ENCODE measurements around the gene KIF4A.
"Not testable (repeated sequence)": the region's sequence is repeated elsewhere in the genome, so short reads cannot be mapped to it uniquely, and the experiment has no call there.

KIF4A gene

DNA sequence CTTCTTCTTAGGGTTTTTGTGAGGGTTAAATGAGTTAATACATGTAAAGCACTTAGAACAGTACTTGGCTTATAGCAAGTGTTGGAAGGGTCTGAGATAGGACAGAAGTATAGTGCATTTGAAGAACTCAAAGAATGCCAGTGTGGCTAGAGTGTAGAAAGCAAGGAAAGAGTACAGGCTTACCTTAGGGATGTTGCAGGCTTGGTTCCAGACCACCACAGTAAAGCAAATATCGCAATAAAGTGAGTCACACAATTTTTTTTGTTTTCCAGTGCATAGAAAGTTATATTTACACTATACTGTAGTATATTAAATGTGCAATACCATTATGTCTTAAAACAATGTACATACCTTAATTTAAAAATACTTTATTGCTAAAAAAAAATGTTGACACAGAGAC, 41.3 kb downstream of the KIF4A start:
- no peak for DNase-seq (ENCODE audit: low spot score in 2 of 2)
- no peak overlapping the region for H3K4me3 Mint-ChIP-seq
- H3K36me3 Mint-ChIP-seq: no peaks in the 10 kb centered on the region
- no peak overlapping the region for H3K27ac Mint-ChIP-seq
- ATAC-seq (ENCODE audit: low read depth): no peak
- H3K4me1 Mint-ChIP-seq: no peaks in the 10 kb centered on the region
- no peaks in the 10 kb centered on the region for H3K27me3 Mint-ChIP-seq
- no peaks in the 10 kb centered on the region for H3K9me3 Mint-ChIP-seq

DNA sequence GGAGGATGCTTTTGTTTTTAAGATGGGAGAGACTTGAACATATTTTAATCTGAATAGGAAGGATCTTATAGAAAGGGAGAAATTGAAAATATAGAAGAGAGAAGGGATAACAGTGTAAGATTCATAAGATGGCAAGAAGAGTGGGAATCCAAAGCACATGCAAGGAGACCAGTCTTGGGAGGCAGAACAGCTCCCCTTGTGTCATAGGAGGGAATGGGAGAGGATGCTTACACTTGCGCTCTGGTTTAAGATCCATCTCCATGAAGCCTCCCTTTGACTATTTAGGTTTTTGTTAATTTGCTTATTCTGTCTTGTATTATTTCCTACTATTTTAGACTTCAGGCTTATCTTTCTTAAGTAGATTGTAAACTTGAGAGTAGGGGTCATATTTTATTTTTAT, 42.7 kb downstream of the KIF4A start:
- no peak overlapping the region for H3K4me3 Mint-ChIP-seq
- DNase-seq (ENCODE audit: low spot score in 2 of 2) (no peak), ATAC-seq (ENCODE audit: low read depth) (no peak)
- H3K36me3 Mint-ChIP-seq: no peaks in the 10 kb centered on the region
- H3K4me1 Mint-ChIP-seq: peaks cover 5% of the 10 kb centered on the region
- H3K27me3 Mint-ChIP-seq: no peaks in the 10 kb centered on the region
- no peak overlapping the region for H3K27ac Mint-ChIP-seq
- no peaks in the 10 kb centered on the region for H3K9me3 Mint-ChIP-seq

DNA sequence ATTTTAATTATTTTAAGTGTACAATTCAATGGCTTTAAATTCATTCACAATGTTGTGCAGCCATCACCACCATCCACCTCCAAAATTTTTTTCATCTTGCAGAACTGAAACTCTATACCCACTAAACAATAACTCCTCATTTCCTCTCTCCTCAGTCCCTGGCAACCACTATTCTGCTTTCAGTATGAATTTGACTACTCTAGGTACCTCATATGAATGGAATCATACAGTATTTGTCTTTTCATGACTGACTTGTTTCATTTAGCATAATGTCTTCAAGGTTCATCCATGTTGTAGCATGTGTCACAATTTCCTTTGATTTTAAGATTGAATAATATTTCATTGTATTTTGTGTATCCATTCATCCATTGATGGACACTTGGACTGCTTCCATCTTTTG, 46.9 kb downstream of the KIF4A start:
- ATAC-seq (ENCODE audit: low read depth): peak; percentile 60
- H3K27ac Mint-ChIP-seq: no peak overlapping the region
- no peak for DNase-seq (ENCODE audit: low spot score in 2 of 2)
- no peaks in the 10 kb centered on the region for H3K27me3 Mint-ChIP-seq
- no peaks in the 10 kb centered on the region for H3K36me3 Mint-ChIP-seq
- no peaks in the 10 kb centered on the region for H3K9me3 Mint-ChIP-seq
- H3K4me1 Mint-ChIP-seq: peaks cover 5% of the 10 kb centered on the region
- H3K4me3 Mint-ChIP-seq: no peak overlapping the region

DNA sequence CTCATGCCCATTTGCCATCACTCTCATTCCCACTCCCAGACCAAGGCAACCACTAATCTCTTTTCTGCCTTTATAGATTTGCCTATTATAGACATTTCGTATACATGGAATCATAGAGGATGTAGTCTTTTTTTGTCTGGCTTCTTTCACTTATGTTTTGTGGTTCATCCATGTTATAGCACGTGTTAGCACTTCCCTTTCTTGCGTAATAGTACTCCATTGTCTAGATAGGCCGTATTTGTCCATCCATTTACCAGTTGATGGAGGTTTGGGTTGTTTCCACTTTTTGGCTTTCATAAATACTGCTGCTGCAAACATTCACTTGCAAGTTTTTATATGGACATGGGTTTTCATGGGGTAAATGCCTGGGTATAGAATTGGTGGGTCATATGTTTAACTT, 48.4 kb downstream of the KIF4A start:
- no peak overlapping the region for H3K4me3 Mint-ChIP-seq
- peaks cover 5% of the 10 kb centered on the region for H3K4me1 Mint-ChIP-seq
- H3K9me3 Mint-ChIP-seq: no peaks in the 10 kb centered on the region
- H3K36me3 Mint-ChIP-seq: no peaks in the 10 kb centered on the region
- H3K27ac Mint-ChIP-seq: no peak overlapping the region
- H3K27me3 Mint-ChIP-seq: no peaks in the 10 kb centered on the region
- DNase-seq (ENCODE audit: low spot score in 2 of 2): no peak
- ATAC-seq (ENCODE audit: low read depth): no peak

DNA sequence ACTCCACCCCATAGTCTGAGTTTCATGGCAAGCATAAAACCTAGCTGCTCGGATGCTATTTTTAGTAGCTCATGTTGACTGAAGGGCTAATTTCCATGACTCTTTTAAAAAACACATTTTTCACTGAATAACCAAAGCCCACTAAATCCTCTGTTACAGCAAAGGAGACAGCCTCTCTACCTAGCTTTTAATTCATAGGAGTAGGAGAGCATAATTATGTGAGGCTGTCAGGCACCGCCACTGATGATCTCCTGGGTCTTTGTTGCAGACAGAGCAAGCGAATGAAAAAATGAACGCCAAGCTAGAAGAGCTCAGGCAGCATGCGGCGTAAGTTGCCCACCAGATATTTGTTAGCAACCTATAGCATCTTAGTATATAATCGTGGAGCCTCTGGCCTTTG, 53.5 kb downstream of the KIF4A start:
- H3K4me3 Mint-ChIP-seq: no peak overlapping the region
- ATAC-seq (ENCODE audit: low read depth): no peak
- no peaks in the 10 kb centered on the region for H3K4me1 Mint-ChIP-seq
- DNase-seq (ENCODE audit: low spot score in 2 of 2): no peak
- no peak overlapping the region for H3K27ac Mint-ChIP-seq
- no peaks in the 10 kb centered on the region for H3K9me3 Mint-ChIP-seq
- H3K27me3 Mint-ChIP-seq: no peaks in the 10 kb centered on the region
- no peaks in the 10 kb centered on the region for H3K36me3 Mint-ChIP-seq

DNA sequence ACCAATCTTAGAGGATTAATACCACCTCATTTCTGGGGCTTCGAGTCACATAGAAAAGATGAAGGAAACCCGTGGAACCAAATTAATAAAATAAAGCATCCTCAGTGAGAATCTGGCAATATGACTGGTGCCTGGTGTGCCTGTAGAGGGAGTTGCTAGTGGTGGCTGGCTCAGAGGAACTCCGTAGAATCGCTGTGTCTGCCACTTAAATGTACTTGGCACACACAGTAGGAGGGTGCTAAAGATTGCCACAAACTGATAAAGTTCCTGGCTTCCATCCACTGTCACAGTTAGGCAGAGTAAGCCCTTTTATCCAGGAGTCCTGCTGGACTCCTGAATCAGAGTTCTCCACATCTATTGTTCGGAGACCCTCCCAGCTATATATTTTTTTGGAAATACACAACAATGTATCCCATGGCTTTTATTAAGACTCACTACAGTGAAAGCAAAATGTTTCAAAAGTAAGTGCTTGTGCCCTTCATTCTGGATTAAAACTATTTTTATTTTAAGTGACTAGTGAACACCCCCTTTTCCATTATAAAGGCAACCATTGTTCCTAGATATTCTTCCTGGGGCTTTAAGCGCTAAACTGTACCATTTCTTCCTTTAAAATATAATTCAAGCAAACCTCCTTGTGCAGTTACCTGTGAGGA, 56.6 kb downstream of the KIF4A start:
- H3K4me3 Mint-ChIP-seq: no peak overlapping the region
- H3K27ac Mint-ChIP-seq: no peak overlapping the region
- no peaks in the 10 kb centered on the region for H3K27me3 Mint-ChIP-seq
- no peak for DNase-seq (ENCODE audit: low spot score in 2 of 2)
- ATAC-seq (ENCODE audit: low read depth): no peak
- H3K36me3 Mint-ChIP-seq: no peaks in the 10 kb centered on the region
- no peaks in the 10 kb centered on the region for H3K4me1 Mint-ChIP-seq
- H3K9me3 Mint-ChIP-seq: no peaks in the 10 kb centered on the region

DNA sequence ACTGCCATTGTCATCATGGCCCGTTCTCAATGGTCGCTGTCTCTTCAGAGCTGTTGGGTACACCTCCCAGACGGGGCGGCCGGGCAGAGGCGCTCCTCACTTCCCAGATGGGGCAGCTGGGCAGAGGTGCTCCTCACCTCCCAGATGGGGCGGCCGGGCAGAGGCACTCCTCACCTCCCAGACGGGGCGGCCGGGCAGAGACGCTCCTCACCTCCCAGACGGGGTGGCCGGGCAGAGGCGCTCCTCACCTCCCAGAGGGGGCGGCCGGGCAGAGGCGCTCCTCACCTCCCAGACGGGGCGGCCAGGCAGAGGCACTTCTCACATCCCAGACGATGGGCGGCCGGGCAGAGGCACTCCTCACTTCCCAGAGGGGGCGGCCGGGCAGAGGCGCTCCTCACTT, 58.9 kb downstream of the KIF4A start:
- not testable (repeated sequence) for DNase-seq (ENCODE audit: low spot score in 2 of 2); H3K9me3 Mint-ChIP-seq; H3K4me3 Mint-ChIP-seq; H3K4me1 Mint-ChIP-seq; ATAC-seq (ENCODE audit: low read depth); H3K36me3 Mint-ChIP-seq; H3K27me3 Mint-ChIP-seq; H3K27ac Mint-ChIP-seq

DNA sequence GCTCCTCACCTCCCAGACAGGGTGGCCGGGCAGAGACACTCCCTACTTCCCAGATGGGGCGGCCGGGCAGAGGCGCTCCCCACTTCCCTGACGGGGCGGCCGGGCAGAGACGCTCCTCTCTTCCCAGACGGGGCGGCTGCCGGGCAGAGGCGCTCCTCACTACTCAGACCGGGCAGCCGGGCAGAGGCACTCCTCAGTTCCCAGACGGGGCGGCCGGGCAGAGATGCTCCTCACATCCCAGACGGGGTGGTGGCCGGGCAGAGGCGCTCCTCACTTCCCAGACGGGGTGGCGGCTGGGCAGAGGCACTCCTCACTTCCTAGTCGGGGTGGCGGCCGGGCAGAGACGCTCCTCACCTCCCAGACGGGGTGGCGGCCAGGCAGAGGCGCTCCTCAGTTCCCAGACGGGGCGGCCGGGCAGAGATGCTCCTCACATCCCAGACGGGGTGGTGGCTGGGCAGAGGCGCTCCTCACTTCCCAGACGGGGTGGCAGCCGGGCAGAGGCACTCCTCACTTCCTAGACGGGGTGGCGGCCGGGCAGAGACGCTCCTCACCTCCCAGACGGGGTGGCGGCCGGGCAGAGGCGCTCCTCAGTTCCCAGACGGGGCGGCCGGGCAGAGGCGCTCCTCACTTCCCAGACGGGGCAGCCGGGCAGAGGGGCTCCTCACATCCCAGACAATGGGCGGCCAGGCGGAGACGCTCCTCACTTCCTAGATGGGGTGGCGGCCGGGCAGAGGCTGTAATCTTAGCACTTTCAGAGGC, 59.6 kb downstream of the KIF4A start:
- DNase-seq (ENCODE audit: low spot score in 2 of 2); H3K4me3 Mint-ChIP-seq; ATAC-seq (ENCODE audit: low read depth); H3K36me3 Mint-ChIP-seq; H3K27ac Mint-ChIP-seq; H3K4me1 Mint-ChIP-seq; H3K9me3 Mint-ChIP-seq; H3K27me3 Mint-ChIP-seq: not testable (repeated sequence)

DNA sequence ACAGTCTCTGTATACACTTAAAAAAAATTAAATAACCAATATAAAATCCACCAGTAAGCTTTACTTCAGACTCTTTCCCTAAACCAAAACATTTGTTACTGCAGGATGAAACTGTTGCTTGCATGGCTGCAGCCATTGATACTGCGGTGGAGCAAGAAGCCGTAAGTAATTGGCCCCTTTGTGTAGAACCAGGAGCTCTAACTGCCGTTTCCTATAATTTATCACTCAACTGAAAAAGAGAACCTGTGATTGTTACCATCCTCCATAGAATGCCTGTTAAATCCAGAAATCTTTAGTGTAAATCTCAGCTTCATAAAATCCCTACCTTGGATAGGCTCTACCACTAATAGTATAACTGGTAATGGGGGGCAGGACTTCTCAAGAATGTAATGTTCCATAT, 62.6 kb downstream of the KIF4A start:
- no peaks in the 10 kb centered on the region for H3K36me3 Mint-ChIP-seq
- no peaks in the 10 kb centered on the region for H3K27me3 Mint-ChIP-seq
- no peak overlapping the region for H3K4me3 Mint-ChIP-seq
- H3K9me3 Mint-ChIP-seq: no peaks in the 10 kb centered on the region
- no peak for DNase-seq (ENCODE audit: low spot score in 2 of 2)
- H3K27ac Mint-ChIP-seq: no peak overlapping the region
- no peaks in the 10 kb centered on the region for H3K4me1 Mint-ChIP-seq
- ATAC-seq (ENCODE audit: low read depth): no peak

DNA sequence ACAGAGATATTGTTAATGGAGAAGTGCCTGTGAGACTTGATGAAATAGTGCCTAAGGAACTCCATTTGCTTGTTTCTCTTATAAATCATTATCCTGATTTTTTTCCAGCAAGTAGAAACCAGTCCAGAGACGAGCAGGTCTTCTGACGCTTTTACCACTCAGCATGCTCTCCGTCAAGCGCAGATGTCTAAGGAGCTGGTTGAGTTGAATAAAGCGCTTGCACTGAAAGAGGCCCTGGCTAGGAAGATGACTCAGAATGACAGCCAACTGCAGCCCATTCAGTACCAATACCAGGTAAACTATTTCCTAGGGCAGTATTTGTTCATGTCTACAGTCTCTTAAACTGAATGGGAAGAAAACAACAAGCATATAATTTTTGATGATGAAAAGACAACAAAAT, 63.6 kb downstream of the KIF4A start:
- H3K9me3 Mint-ChIP-seq: no peaks in the 10 kb centered on the region
- ATAC-seq (ENCODE audit: low read depth): no peak
- no peaks in the 10 kb centered on the region for H3K4me1 Mint-ChIP-seq
- no peak overlapping the region for H3K4me3 Mint-ChIP-seq
- no peak for DNase-seq (ENCODE audit: low spot score in 2 of 2)
- H3K36me3 Mint-ChIP-seq: no peaks in the 10 kb centered on the region
- no peaks in the 10 kb centered on the region for H3K27me3 Mint-ChIP-seq
- no peak overlapping the region for H3K27ac Mint-ChIP-seq

DNA sequence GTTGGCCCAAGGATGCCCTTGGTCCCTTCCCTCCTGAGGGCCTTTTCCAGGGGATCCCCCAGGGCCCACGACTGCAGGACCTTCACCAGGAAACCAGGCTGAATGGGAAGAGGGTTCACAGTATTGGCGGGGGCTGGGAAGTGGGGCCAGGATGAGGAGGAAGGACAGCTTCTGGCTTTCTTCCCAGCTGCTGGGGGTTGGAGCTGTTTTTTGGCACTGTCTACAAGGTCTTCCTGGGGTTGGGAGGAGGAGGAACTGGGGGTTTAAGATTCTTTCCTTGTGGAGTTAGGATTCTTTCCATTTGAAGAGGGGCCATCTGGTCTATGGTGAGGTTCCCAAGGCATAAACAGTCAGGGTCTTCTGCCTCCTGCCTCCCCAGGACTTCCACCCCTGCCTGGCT, 64.8 kb downstream of the KIF4A start:
- H3K27me3 Mint-ChIP-seq: no peaks in the 10 kb centered on the region
- no peaks in the 10 kb centered on the region for H3K36me3 Mint-ChIP-seq
- ATAC-seq (ENCODE audit: low read depth) (no peak), DNase-seq (ENCODE audit: low spot score in 2 of 2) (no peak)
- H3K4me1 Mint-ChIP-seq: no peaks in the 10 kb centered on the region
- H3K4me3 Mint-ChIP-seq: no peak overlapping the region
- H3K27ac Mint-ChIP-seq: no peak overlapping the region
- H3K9me3 Mint-ChIP-seq: no peaks in the 10 kb centered on the region

DNA sequence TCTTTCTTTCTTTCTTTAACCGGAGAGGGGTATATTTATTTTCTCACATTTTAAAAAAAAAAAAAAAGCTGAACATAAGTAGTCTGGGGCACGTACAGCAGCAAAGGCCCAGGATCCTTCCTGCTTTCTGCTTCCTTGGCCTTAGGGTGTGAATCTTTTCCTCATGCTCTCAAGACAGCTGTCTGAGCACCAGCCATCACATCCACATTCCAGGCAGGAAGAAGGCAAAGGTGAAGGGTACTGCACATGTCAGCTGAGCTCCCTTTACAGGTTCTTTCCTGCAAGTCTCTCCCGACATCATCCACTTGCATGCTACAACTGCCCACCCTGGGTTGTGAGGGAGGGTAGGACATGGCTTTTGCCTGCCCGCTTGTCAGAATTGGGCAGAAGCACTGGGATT, 69.6 kb downstream of the KIF4A start:
- Mint-ChIP-seq H3K4me1 (no peaks in the 10 kb centered on the region), H3K9me3 (no peaks in the 10 kb centered on the region)
- no peak for ATAC-seq (ENCODE audit: low read depth)

DNA sequence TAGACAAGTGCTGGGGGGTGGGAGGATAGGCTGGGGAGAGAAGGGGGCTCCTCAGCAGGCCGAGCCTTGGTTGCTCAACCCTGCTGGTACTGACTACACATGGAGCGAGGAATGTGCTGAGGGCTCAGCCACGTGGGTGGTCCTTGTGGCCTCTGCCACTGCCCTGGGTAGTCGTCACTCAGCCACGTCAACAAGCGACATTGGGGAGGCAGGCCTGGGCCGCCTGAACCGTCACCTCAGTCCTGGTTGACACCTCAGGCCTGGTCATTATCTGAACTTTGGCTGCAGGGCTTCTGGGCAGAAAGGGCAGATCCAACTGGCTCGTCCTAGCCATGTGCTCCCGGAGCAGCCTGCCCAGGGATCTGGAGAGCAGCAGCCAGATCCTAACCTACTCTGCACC, 70.5 kb downstream of the KIF4A start:
- ATAC-seq (ENCODE audit: low read depth): no peak
- Mint-ChIP-seq H3K4me1 (no peaks in the 10 kb centered on the region), H3K36me3 (no peaks in the 10 kb centered on the region), H3K9me3 (no peaks in the 10 kb centered on the region), H3K4me3 (no peak overlapping the region), H3K27me3 (no peaks in the 10 kb centered on the region), H3K27ac (no peak overlapping the region)
- DNase-seq (ENCODE audit: low spot score in 2 of 2): no peak

More for the DNA sequence above, 69.6 kb downstream of the KIF4A start:
- Mint-ChIP-seq H3K27ac (no peak overlapping the region), H3K27me3 (no peaks in the 10 kb centered on the region), H3K36me3 (no peaks in the 10 kb centered on the region), H3K4me3 (no peak overlapping the region)
- DNase-seq (ENCODE audit: low spot score in 2 of 2): no peak

DNA sequence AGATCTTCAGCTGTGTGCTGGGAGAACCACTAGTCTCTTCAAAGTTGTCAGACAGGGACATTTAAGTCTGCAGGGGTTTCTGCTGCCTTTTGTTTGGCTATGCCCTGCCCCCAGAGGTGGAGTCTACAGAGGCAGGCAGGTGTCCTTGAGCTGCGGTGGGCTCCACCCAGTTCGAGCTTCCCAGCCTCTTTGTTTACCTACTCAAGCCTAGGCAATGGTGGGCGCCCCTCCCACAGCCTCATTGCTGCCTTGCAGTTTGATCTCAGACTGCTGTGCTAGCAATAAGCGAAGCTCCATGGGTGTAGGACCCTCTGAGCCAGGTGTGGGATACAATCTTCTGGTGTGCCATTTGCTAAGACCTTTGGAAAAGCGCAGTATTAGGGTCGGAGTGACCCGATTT, 78.8 kb downstream of the KIF4A start:
- not testable (repeated sequence) for H3K36me3 Mint-ChIP-seq; H3K27ac Mint-ChIP-seq; ATAC-seq (ENCODE audit: low read depth); H3K27me3 Mint-ChIP-seq; H3K4me3 Mint-ChIP-seq; DNase-seq (ENCODE audit: low spot score in 2 of 2); H3K4me1 Mint-ChIP-seq; H3K9me3 Mint-ChIP-seq

DNA sequence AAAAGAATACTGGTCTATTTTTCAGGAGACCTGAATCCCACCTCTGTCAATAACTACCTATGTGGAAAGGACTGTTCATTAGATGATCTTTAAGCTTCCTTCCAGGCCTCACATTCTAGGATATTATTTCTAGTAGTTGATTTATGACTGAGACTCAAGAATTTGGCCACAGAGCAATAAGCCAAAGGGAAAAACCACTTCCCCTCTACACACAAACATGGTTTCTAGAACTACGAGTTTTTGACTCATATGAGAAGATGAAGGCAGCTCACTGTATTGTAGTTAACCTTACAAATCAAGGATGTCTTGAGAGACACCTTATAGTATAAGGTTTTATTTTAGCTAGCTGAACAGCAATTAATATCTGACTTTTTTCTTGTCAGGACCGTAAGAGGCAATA, 96.3 kb downstream of the KIF4A start:
- Mint-ChIP-seq H3K36me3 (no peaks in the 10 kb centered on the region), H3K27me3 (no peaks in the 10 kb centered on the region), H3K9me3 (no peaks in the 10 kb centered on the region), H3K4me1 (no peaks in the 10 kb centered on the region), H3K4me3 (no peak overlapping the region), H3K27ac (no peak overlapping the region)
- DNase-seq (ENCODE audit: low spot score in 2 of 2) (no peak), ATAC-seq (ENCODE audit: low read depth) (no peak)
